Measurements from ENCODE around the gene LVRN. TPM values are rescaled to one million over a fixed set of nuclear protein-coding genes. Genes with fewer than 3 reads are reported as not detected.
"Not testable (repeated sequence)": the region's sequence is repeated elsewhere in the genome, so short reads cannot be mapped to it uniquely, and the experiment has no call there.

Gene LVRN
- 1 to 10 TPM; 3.0 to 5.5 (median 4.4) TPM for total RNA-seq

- Histone ChIP-seq H3K27me3 (peaks cover 69% of the 10 kb centered on the region), H3K27ac (peak within 1 kb of the TSS in 3 of 4 donors; percentile 12 to 70 (median 38)), H3K4me1 (peaks cover 0 to 25% (median 11%) of the 10 kb centered on the region in 3 donors), H3K9me3 (no peaks in the 10 kb centered on the region), H3K36me3 (no peaks in the 10 kb centered on the region), H3K4me3 (peak within 1 kb of the TSS in 1 of 2 donors; percentile 43)
- TF ChIP-seq CTCF (IDR thresholded peaks at IDR 0.05) (no peak), EP300 (IDR thresholded peaks at IDR 0.05) (no peak), POLR2A (IDR thresholded peaks at IDR 0.05) (no peak)
- ATAC-seq: peak; percentile 15
- WGBS, 2 donors (ENCODE audit: low coverage in 1 of 2): no CpG with 5 or more reads among the region's 18 CpGs
Observed at GRCh38 chr5:115962239-115962564, at the start of gene LVRN. Gene LVRN (plus strand): TSS chr5:115962475. CDS start chr5:115962618, 143 bp downstream.

- not testable (repeated sequence) for H3K27ac ChIP-seq, H3K27me3 ChIP-seq, H3K4me3 ChIP-seq, ATAC-seq, H3K9me3 ChIP-seq, H3K4me1 ChIP-seq
- H3K36me3 ChIP-seq: peaks cover 0 to 10% of the 10 kb centered on the region in 2 donors
- 80 to 88% methylated on average over 5 of the region's 5 CpGs for WGBS, 2 donors (ENCODE audit: low coverage in 1 of 2)
Observed at GRCh38 chr5:115913623-115914400, 48.5 kb upstream of the LVRN start.

GRCh38 chr5:115920171-115920725, 42.0 kb upstream of the LVRN start:
- 41 to 55% methylated on average over 2 to 3 of the region's 3 CpGs for WGBS, 2 donors (ENCODE audit: low coverage in 1 of 2)
- Histone ChIP-seq H3K4me1 (no peaks in the 10 kb centered on the region), H3K27me3 (no peaks in the 10 kb centered on the region), H3K36me3 (peaks cover 0 to 6% of the 10 kb centered on the region in 2 donors), H3K4me3 (no peak overlapping the region), H3K27ac (no peak overlapping the region), H3K9me3 (no peaks in the 10 kb centered on the region)
- no peak for ATAC-seq
- no peak for TF ChIP-seq POLR2AphosphoS5 (IDR thresholded peaks at IDR 0.05)
- no peak for TF ChIP-seq CTCF (IDR thresholded peaks at IDR 0.05)
- TF ChIP-seq POLR2A (IDR thresholded peaks at IDR 0.05): no peak
- TF ChIP-seq EP300 (IDR thresholded peaks at IDR 0.05): no peak

GRCh38 chr5:115928578-115929407, 33.5 kb upstream of the LVRN start:
- not testable (repeated sequence) for H3K4me3 ChIP-seq, ATAC-seq, H3K4me1 ChIP-seq, H3K27me3 ChIP-seq, H3K27ac ChIP-seq, H3K36me3 ChIP-seq, H3K9me3 ChIP-seq
- 88 to 96% methylated on average over 10 of the region's 12 CpGs for WGBS, 2 donors (ENCODE audit: low coverage in 1 of 2)

GRCh38 chr5:115930171-115930570, 32.1 kb upstream of the LVRN start:
- not testable (repeated sequence) for H3K27me3 ChIP-seq, H3K4me3 ChIP-seq, H3K27ac ChIP-seq, H3K9me3 ChIP-seq, H3K4me1 ChIP-seq, ATAC-seq, H3K36me3 ChIP-seq
- WGBS, 2 donors (ENCODE audit: low coverage in 1 of 2): 87 to 97% methylated on average over 16 of the region's 17 CpGs

- 91 to 94% methylated on average over 3 to 4 of the region's 4 CpGs for WGBS, 2 donors (ENCODE audit: low coverage in 1 of 2)
- Histone ChIP-seq H3K4me3 (no peak overlapping the region), H3K27ac (no peak overlapping the region), H3K36me3 (no peaks in the 10 kb centered on the region), H3K27me3 (no peaks in the 10 kb centered on the region), H3K9me3 (no peaks in the 10 kb centered on the region), H3K4me1 (no peaks in the 10 kb centered on the region)
- TF ChIP-seq POLR2AphosphoS5 (IDR thresholded peaks at IDR 0.05): no peak
- TF ChIP-seq CTCF (IDR thresholded peaks at IDR 0.05): no peak
- TF ChIP-seq EP300 (IDR thresholded peaks at IDR 0.05): no peak
- no peak for TF ChIP-seq POLR2A (IDR thresholded peaks at IDR 0.05)
- no peak for ATAC-seq
Observed at GRCh38 chr5:115930630-115931337, 31.5 kb upstream of the LVRN start.

Data from gastroesophageal sphincter (tissue), 4 donors.